Neutrophil (primary cell): Measurements from ENCODE around the gene CADM4.

Experiments used
- H3K27ac ChIP-seq: fragments of 200-600 bp; sonication (generic); 2 replicates; pipeline ENCODE4 v1.5.1; 2016; ENCODE audit warnings: mild to moderate bottlenecking, moderate library complexity
- H3K27me3 ChIP-seq: fragments of 200-600 bp; sonication (generic); 2 replicates; pipeline ENCODE4 v1.6.0; 2016; ENCODE audit warnings: mild to moderate bottlenecking
- H3K36me3 ChIP-seq: fragments of 200-600 bp; sonication (generic); 2 replicates; pipeline ENCODE4 v1.5.1; 2017
- H3K4me1 ChIP-seq, 2 experiments: fragments of 200-600 bp in 1 of 2; sonication (generic) in 1 of 2; 1 replicate in 1 of 2; 2 replicates in 1 of 2; pipeline versions ENCODE4 v1.5.1 to v1.6.1; 2013 to 2016; ENCODE audit warnings: low read depth in 1 of 2, low read length in 1 of 2, mild to moderate bottlenecking in 1 of 2, moderate library complexity in 1 of 2; ENCODE audit not compliant: control insufficient read depth in 1 of 2, insufficient read depth in 1 of 2
- H3K4me3 ChIP-seq, 2 experiments: fragments of 200-600 bp in 1 of 2; sonication (generic) in 1 of 2; 1 replicate in 1 of 2; 2 replicates in 1 of 2; pipeline ENCODE4 v1.5.1; 2013 to 2016; ENCODE audit warnings: low read depth in 1 of 2, low read length in 1 of 2, mild to moderate bottlenecking in 1 of 2, moderate library complexity in 1 of 2
- H3K9me3 ChIP-seq: fragments of 200-600 bp; sonication (generic); 2 replicates; pipeline ENCODE4 v1.5.1; 2016
- CTCF ChIP-seq: fragments of 200-600 bp; sonication (generic); IDR thresholded peaks from 2 replicates; pipeline ENCODE4 v1.5.1; 2016; ENCODE audit warnings: antibody characterized with exemption

The CADM4 gene

GRCh38 chr19:43624933-43625332, 14.7 kb downstream of the CADM4 start:
- no peak overlapping the region for H3K27ac ChIP-seq
- H3K4me3 ChIP-seq = no peak overlapping the region
- no peaks in the 10 kb centered on the region for H3K9me3 ChIP-seq
- no peaks in the 10 kb centered on the region for H3K36me3 ChIP-seq
- H3K27me3 ChIP-seq = peaks cover 33% of the 10 kb centered on the region
- no peak for TF ChIP-seq CTCF
- peaks cover 6% of the 10 kb centered on the region in 2 experiments for H3K4me1 ChIP-seq

- Histone ChIP-seq H3K36me3 (no peaks in the 10 kb centered on the region), H3K27me3 (peaks cover 33% of the 10 kb centered on the region), H3K27ac (no peak overlapping the region), H3K9me3 (no peaks in the 10 kb centered on the region), H3K4me1 (peaks cover 8 to 12% of the 10 kb centered on the region in 2 experiments), H3K4me3 (no peak overlapping the region)
- TF ChIP-seq CTCF = no peak
These were observed 15.6 kb downstream of the CADM4 start for GRCh38 chr19:43623889-43624670.

- Histone ChIP-seq H3K4me3 (no peak overlapping the region), H3K4me1 (peaks cover 13 to 17% of the 10 kb centered on the region in 2 experiments), H3K27ac (no peak overlapping the region), H3K27me3 (peaks cover 33% of the 10 kb centered on the region), H3K9me3 (no peaks in the 10 kb centered on the region), H3K36me3 (no peaks in the 10 kb centered on the region)
- no peak for TF ChIP-seq CTCF
These were observed 16.7 kb downstream of the CADM4 start for GRCh38 chr19:43622956-43623355.

- Histone ChIP-seq H3K9me3 (no peaks in the 10 kb centered on the region), H3K27me3 (peaks cover 24% of the 10 kb centered on the region), H3K4me3 (no peak overlapping the region), H3K36me3 (no peaks in the 10 kb centered on the region), H3K4me1 (peaks cover 13 to 17% of the 10 kb centered on the region in 2 experiments), H3K27ac (no peak overlapping the region)
- TF ChIP-seq CTCF = no peak
These were observed 17.6 kb downstream of the CADM4 start for GRCh38 chr19:43622070-43622469.

- Histone ChIP-seq H3K27me3 (peaks cover 7% of the 10 kb centered on the region), H3K4me3 (peak overlapping the region; percentile 84 to 94), H3K27ac (peak overlapping the region; percentile 89), H3K9me3 (no peaks in the 10 kb centered on the region), H3K4me1 (peaks cover 13 to 17% of the 10 kb centered on the region in 2 experiments), H3K36me3 (no peaks in the 10 kb centered on the region)
- TF ChIP-seq CTCF = no peak
These were observed 19.3 kb downstream of the CADM4 start for GRCh38 chr19:43620061-43621001.
